Measurements from ENCODE around the gene PTCSC3. TPM values are rescaled to one million over a fixed set of nuclear protein-coding genes. Genes with fewer than 3 reads are reported as not detected.

The PTCSC3 gene
- not detected in 2 replicates for total RNA-seq

DNA sequence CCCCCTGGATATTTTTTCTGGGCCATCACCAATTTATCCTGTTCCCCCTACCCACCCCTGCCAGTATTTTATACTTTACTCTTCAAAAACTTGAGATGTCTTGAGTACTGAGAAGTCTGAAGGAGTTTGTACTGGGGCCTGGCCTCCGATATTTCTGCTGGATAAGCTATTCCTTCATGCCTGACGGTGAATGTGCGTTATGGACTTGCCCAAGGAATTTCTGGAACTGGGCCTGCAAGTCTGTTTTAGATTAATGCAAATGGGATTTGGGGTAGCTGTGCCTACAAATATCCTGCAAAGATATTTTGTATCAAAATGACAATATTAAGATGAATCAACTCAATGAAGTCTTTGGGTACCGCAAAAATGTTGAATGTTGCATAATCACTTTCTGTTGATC is at the start of gene PTCSC3:
PTCSC3 (minus strand) TSS at position 199 of the 400 bp plus-strand sequence.

Other genes with a start within 250 kb of the PTCSC3 start
- gene MBIP, start 143.9 kb upstream of the PTCSC3 start, total RNA-seq = 15.1 and 16.0 TPM in 2 replicates

Data from thoracic aorta endothelial cell (primary cell).